ENCODE measurements around the gene IQSEC3. TPM values are rescaled to one million over a fixed set of nuclear protein-coding genes. Genes with fewer than 3 reads are reported as not detected.
"Not testable (repeated sequence)": the region's sequence is repeated elsewhere in the genome, so short reads cannot be mapped to it uniquely, and the experiment has no call there.

Gene IQSEC3
- total and polyA plus RNA-seq, 4 donors = 0.29 to 7.5 (median 1.5) TPM

DNA sequence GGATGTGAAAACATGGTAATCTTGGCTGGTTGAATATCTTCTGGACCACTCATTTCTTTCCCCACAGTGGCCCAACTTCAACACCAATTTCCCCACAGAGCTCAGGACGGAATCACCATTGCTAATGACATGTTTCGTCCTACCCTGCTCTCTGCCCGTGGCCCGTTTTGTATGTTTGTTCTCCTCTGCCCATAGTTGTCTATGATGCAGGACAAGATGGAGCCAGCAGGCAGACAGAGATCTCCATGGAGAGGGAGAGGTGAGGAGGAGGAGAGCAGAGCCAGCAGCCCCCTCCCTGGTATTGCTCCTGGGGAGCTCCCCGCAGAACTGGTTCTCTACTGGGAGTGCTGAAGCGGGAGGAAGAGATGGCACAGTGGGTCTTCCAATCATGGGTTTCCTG lies 3.1 kb downstream of the IQSEC3 start:
- H3K27ac ChIP-seq (ENCODE audit: low read depth in 1 of 2, low read length in 1 of 2); H3K4me3 ChIP-seq; H3K9ac ChIP-seq (ENCODE audit: insufficient read depth in 1 of 2, low read length in 2 of 2); DNase-seq; H3K36me3 ChIP-seq (ENCODE audit: control insufficient read depth in 4 of 4, insufficient read depth in 4 of 4, low read length in 4 of 4); ATAC-seq (ENCODE audit: insufficient read depth, low FRiP score); H3K9me3 ChIP-seq (ENCODE audit: control insufficient read depth in 4 of 4, insufficient read depth in 3 of 4, low read length in 3 of 4); H3K4me1 ChIP-seq (ENCODE audit: control insufficient read depth in 5 of 5, insufficient read depth in 5 of 5, low read length in 5 of 5): not testable (repeated sequence)
- H3K27me3 ChIP-seq (ENCODE audit: control insufficient read depth in 3 of 3, insufficient read depth in 3 of 3, low read length in 2 of 3) = peaks cover 0 to 11% (median 5%) of the 10 kb centered on the region in 3 donors
- 73 to 91% methylated on average over 6 of the region's 6 CpGs for WGBS, 2 donors

DNA sequence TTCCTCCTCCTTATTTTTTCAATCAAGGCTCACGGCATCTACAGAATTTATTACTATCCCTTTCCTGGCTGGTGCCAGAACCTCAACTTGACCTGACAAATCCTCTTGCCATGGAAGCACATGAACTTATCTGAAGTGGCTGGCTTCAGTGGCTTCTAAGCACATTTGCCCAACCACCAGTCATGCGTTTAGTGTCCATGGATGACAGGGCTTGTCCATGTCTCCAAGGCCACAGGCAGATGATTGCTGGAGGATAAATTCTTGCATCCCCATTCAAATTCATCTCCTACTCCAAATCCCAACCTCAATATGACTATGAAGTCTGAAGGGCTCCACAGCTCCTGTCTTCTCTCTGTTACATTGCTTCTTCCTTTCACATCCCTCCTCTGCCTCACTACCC lies 4.0 kb downstream of the IQSEC3 start:
- not testable (repeated sequence) for H3K27me3 ChIP-seq (ENCODE audit: control insufficient read depth in 3 of 3, insufficient read depth in 3 of 3, low read length in 2 of 3); H3K9ac ChIP-seq (ENCODE audit: insufficient read depth in 1 of 2, low read length in 2 of 2); H3K27ac ChIP-seq (ENCODE audit: low read depth in 1 of 2, low read length in 1 of 2); DNase-seq; H3K36me3 ChIP-seq (ENCODE audit: control insufficient read depth in 4 of 4, insufficient read depth in 4 of 4, low read length in 4 of 4); H3K4me1 ChIP-seq (ENCODE audit: control insufficient read depth in 5 of 5, insufficient read depth in 5 of 5, low read length in 5 of 5); H3K4me3 ChIP-seq; H3K9me3 ChIP-seq (ENCODE audit: control insufficient read depth in 4 of 4, insufficient read depth in 3 of 4, low read length in 3 of 4); ATAC-seq (ENCODE audit: insufficient read depth, low FRiP score)
- WGBS, 2 donors = 83 to 91% methylated on average over 2 of the region's 2 CpGs

DNA sequence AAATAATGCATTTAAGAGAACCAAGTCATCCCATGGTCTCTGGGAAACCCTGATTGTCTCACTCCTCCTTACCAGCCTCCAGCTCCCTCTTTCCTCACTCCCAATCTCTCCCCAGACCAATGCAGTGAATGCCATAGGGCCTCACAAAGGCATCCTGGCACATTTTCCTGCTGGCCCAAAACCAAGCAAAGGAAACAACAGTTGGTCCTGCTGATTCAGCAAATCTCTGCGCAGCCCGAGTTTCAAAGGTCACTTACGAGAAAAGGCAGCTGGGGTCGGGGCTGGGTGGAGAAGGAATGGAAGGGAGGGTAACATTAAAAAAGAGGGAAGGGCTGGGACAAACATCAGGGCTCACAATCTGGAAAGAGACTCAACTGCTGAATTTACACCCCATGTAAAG lies 5.5 kb downstream of the IQSEC3 start:
- H3K27me3 ChIP-seq (ENCODE audit: control insufficient read depth in 3 of 3, insufficient read depth in 3 of 3, low read length in 2 of 3) = peaks cover 2 to 16% (median 10%) of the 10 kb centered on the region in 3 donors
- WGBS, 2 donors = 65 to 66% methylated on average over 4 of the region's 4 CpGs
- not testable (repeated sequence) for H3K4me1 ChIP-seq (ENCODE audit: control insufficient read depth in 5 of 5, insufficient read depth in 5 of 5, low read length in 5 of 5); H3K4me3 ChIP-seq; H3K9ac ChIP-seq (ENCODE audit: insufficient read depth in 1 of 2, low read length in 2 of 2); H3K36me3 ChIP-seq (ENCODE audit: control insufficient read depth in 4 of 4, insufficient read depth in 4 of 4, low read length in 4 of 4); H3K9me3 ChIP-seq (ENCODE audit: control insufficient read depth in 4 of 4, insufficient read depth in 3 of 4, low read length in 3 of 4); H3K27ac ChIP-seq (ENCODE audit: low read depth in 1 of 2, low read length in 1 of 2); DNase-seq; ATAC-seq (ENCODE audit: insufficient read depth, low FRiP score)

- H3K4me1 ChIP-seq (ENCODE audit: control insufficient read depth in 5 of 5, insufficient read depth in 5 of 5, low read length in 5 of 5); H3K27ac ChIP-seq (ENCODE audit: low read depth in 1 of 2, low read length in 1 of 2); DNase-seq; H3K9ac ChIP-seq (ENCODE audit: insufficient read depth in 1 of 2, low read length in 2 of 2); H3K4me3 ChIP-seq; ATAC-seq (ENCODE audit: insufficient read depth, low FRiP score); H3K36me3 ChIP-seq (ENCODE audit: control insufficient read depth in 4 of 4, insufficient read depth in 4 of 4, low read length in 4 of 4); H3K9me3 ChIP-seq (ENCODE audit: control insufficient read depth in 4 of 4, insufficient read depth in 3 of 4, low read length in 3 of 4): not testable (repeated sequence)
- WGBS, 2 donors = 80 to 86% methylated on average over 8 of the region's 8 CpGs
- peaks cover 5 to 24% (median 24%) of the 10 kb centered on the region in 3 donors for H3K27me3 ChIP-seq (ENCODE audit: control insufficient read depth in 3 of 3, insufficient read depth in 3 of 3, low read length in 2 of 3)
Measured at GRCh38 chr12:74420-75190, 8.0 kb downstream of the IQSEC3 start.

- not testable (repeated sequence) for H3K9me3 ChIP-seq (ENCODE audit: control insufficient read depth in 4 of 4, insufficient read depth in 3 of 4, low read length in 3 of 4); DNase-seq; H3K4me3 ChIP-seq; H3K4me1 ChIP-seq (ENCODE audit: control insufficient read depth in 5 of 5, insufficient read depth in 5 of 5, low read length in 5 of 5); H3K36me3 ChIP-seq (ENCODE audit: control insufficient read depth in 4 of 4, insufficient read depth in 4 of 4, low read length in 4 of 4); H3K27ac ChIP-seq (ENCODE audit: low read depth in 1 of 2, low read length in 1 of 2); ATAC-seq (ENCODE audit: insufficient read depth, low FRiP score); H3K9ac ChIP-seq (ENCODE audit: insufficient read depth in 1 of 2, low read length in 2 of 2)
- peaks cover 5 to 33% (median 30%) of the 10 kb centered on the region in 3 donors for H3K27me3 ChIP-seq (ENCODE audit: control insufficient read depth in 3 of 3, insufficient read depth in 3 of 3, low read length in 2 of 3)
- WGBS, 2 donors = 64 to 71% methylated on average over 5 of the region's 5 CpGs
Measured at GRCh38 chr12:75541-75940, 9.0 kb downstream of the IQSEC3 start.

GRCh38 chr12:76102-76501 lies 9.5 kb downstream of the IQSEC3 start:
- not testable (repeated sequence) for H3K9me3 ChIP-seq (ENCODE audit: control insufficient read depth in 4 of 4, insufficient read depth in 3 of 4, low read length in 3 of 4); H3K4me1 ChIP-seq (ENCODE audit: control insufficient read depth in 5 of 5, insufficient read depth in 5 of 5, low read length in 5 of 5); DNase-seq; H3K36me3 ChIP-seq (ENCODE audit: control insufficient read depth in 4 of 4, insufficient read depth in 4 of 4, low read length in 4 of 4); H3K9ac ChIP-seq (ENCODE audit: insufficient read depth in 1 of 2, low read length in 2 of 2); H3K27ac ChIP-seq (ENCODE audit: low read depth in 1 of 2, low read length in 1 of 2); H3K4me3 ChIP-seq; ATAC-seq (ENCODE audit: insufficient read depth, low FRiP score)
- WGBS, 2 donors = 89 to 95% methylated on average over 10 of the region's 10 CpGs
- peaks cover 5 to 38% (median 30%) of the 10 kb centered on the region in 3 donors for H3K27me3 ChIP-seq (ENCODE audit: control insufficient read depth in 3 of 3, insufficient read depth in 3 of 3, low read length in 2 of 3)

- 86 to 96% methylated on average over 7 of the region's 8 CpGs for WGBS, 2 donors
- not testable (repeated sequence) for H3K27ac ChIP-seq (ENCODE audit: low read depth in 1 of 2, low read length in 1 of 2); H3K9ac ChIP-seq (ENCODE audit: insufficient read depth in 1 of 2, low read length in 2 of 2); H3K9me3 ChIP-seq (ENCODE audit: control insufficient read depth in 4 of 4, insufficient read depth in 3 of 4, low read length in 3 of 4); DNase-seq; H3K36me3 ChIP-seq (ENCODE audit: control insufficient read depth in 4 of 4, insufficient read depth in 4 of 4, low read length in 4 of 4); ATAC-seq (ENCODE audit: insufficient read depth, low FRiP score); H3K4me1 ChIP-seq (ENCODE audit: control insufficient read depth in 5 of 5, insufficient read depth in 5 of 5, low read length in 5 of 5); H3K4me3 ChIP-seq
- H3K27me3 ChIP-seq (ENCODE audit: control insufficient read depth in 3 of 3, insufficient read depth in 3 of 3, low read length in 2 of 3) = peaks cover 5 to 40% (median 34%) of the 10 kb centered on the region in 3 donors
Measured at GRCh38 chr12:76551-76950, 10.0 kb downstream of the IQSEC3 start.

- not testable (repeated sequence) for H3K4me3 ChIP-seq; H3K9ac ChIP-seq (ENCODE audit: insufficient read depth in 1 of 2, low read length in 2 of 2); ATAC-seq (ENCODE audit: insufficient read depth, low FRiP score); DNase-seq; H3K27ac ChIP-seq (ENCODE audit: low read depth in 1 of 2, low read length in 1 of 2); H3K4me1 ChIP-seq (ENCODE audit: control insufficient read depth in 5 of 5, insufficient read depth in 5 of 5, low read length in 5 of 5); H3K36me3 ChIP-seq (ENCODE audit: control insufficient read depth in 4 of 4, insufficient read depth in 4 of 4, low read length in 4 of 4); H3K9me3 ChIP-seq (ENCODE audit: control insufficient read depth in 4 of 4, insufficient read depth in 3 of 4, low read length in 3 of 4)
- H3K27me3 ChIP-seq (ENCODE audit: control insufficient read depth in 3 of 3, insufficient read depth in 3 of 3, low read length in 2 of 3) = peaks cover 5 to 40% (median 34%) of the 10 kb centered on the region in 3 donors
- WGBS, 2 donors = 75 to 80% methylated on average over 10 to 11 of the region's 26 CpGs
Measured at GRCh38 chr12:77101-77719, 10.6 kb downstream of the IQSEC3 start.
